CD4-positive, alpha-beta T cell (primary cell): Measurements from ENCODE around the gene AGBL4. TPM values are rescaled to one million over a fixed set of nuclear protein-coding genes. Genes with fewer than 3 reads are reported as not detected.

ENCODE experiments used
- ATAC-seq: fragments of 200-7000 bp; cut with Tn5 transposase; one replicate; pipeline ENCODE4 v1.10.0; 2022; ENCODE audit warnings: mild to moderate bottlenecking; ENCODE audit not compliant: poor library complexity
- CTCF ChIA-PET: fragments of 350-600 bp; sonication (Branson Sonifier 250); formaldehyde crosslinking; loops from one replicate; lab custom pipeline; 2021; ENCODE audit warnings: antibody characterized with exemption, inconsistent platforms; lab: Charles Lee
- POLR2A ChIA-PET: fragments of 350-600 bp; sonication (Branson Sonifier 250); formaldehyde crosslinking; loops from one replicate; lab custom pipeline; 2021; ENCODE audit warnings: antibody characterized with exemption, inconsistent platforms; lab: Charles Lee
- DNase-seq, 14 experiments: peaks; one replicate each; pipeline ENCODE4 v3.0.0-alpha.2; 2013 to 2020; ENCODE audit warnings: mixed read lengths in 2 of 14
- H3K27ac ChIP-seq, 2 donors: one replicate each; pipeline versions ENCODE4 v1.5.1 to v1.7.0; 2013; ENCODE audit warnings: low read length in 2 of 2, low read depth in 1 of 2, mild to moderate bottlenecking in 1 of 2
- H3K27me3 ChIP-seq, 2 experiments: 1 replicate in 1 of 2; 2 replicates in 1 of 2; pipeline versions ENCODE4 v1.6.1 to v1.7.0; 2013; ENCODE audit warnings: low read length in 2 of 2, control low read depth in 1 of 2, mild to moderate bottlenecking in 1 of 2, moderate library complexity in 1 of 2; ENCODE audit not compliant: insufficient read depth in 2 of 2, control insufficient read depth in 1 of 2
- H3K36me3 ChIP-seq: one replicate; pipeline ENCODE4 v1.6.1; 2013; ENCODE audit warnings: low read length, control low read depth; ENCODE audit not compliant: insufficient read depth
- H3K4me1 ChIP-seq: one replicate; pipeline ENCODE4 v1.6.1; 2013; ENCODE audit warnings: low read length, control low read depth; ENCODE audit not compliant: insufficient read depth
- H3K4me3 ChIP-seq: one replicate; pipeline ENCODE4 v1.5.1; 2013; ENCODE audit warnings: mild to moderate bottlenecking, low read length, moderate library complexity
- H3K9me3 ChIP-seq, 2 experiments: 1 replicate in 1 of 2; 2 replicates in 1 of 2; pipeline versions ENCODE4 v1.6.1 to v1.7.0; 2013; ENCODE audit warnings: low read length in 2 of 2, mild to moderate bottlenecking in 2 of 2, control low read depth in 1 of 2, moderate library complexity in 1 of 2; ENCODE audit not compliant: control insufficient read depth in 1 of 2, insufficient read depth in 1 of 2
- H3K27ac Mint-ChIP-seq: one replicate; pipeline ENCODE4 v1.8.0; 2020; ENCODE audit warnings: mixed read lengths
- H3K27me3 Mint-ChIP-seq: one replicate; pipeline ENCODE4 v1.8.0; 2021; ENCODE audit warnings: mixed read lengths
- H3K36me3 Mint-ChIP-seq: one replicate; pipeline ENCODE4 v1.8.0; 2021; ENCODE audit warnings: low read depth, mixed read lengths
- H3K4me1 Mint-ChIP-seq: one replicate; pipeline ENCODE4 v1.8.0; 2021; ENCODE audit warnings: low read depth, mixed read lengths
- H3K4me3 Mint-ChIP-seq: one replicate; pipeline ENCODE4 v1.8.0; 2020; ENCODE audit warnings: mild to moderate bottlenecking, mixed read lengths
- H3K9me3 Mint-ChIP-seq: one replicate; pipeline ENCODE4 v1.8.0; 2020; ENCODE audit warnings: mixed read lengths
- CTCF ChIP-seq: fragments of 200-600 bp; IDR thresholded peaks from one replicate; pipeline ENCODE4 v1.8.0; 2022; ENCODE audit warnings: antibody characterized with exemption, mild to moderate bottlenecking
- intact Hi-C, 2 experiments: fragments of 100-400 bp; cut with DNase I in 1 of 2; cut with micrococcal nuclease in 1 of 2; formaldehyde crosslinking; loops; one replicate each; pipeline versions ENCODE4 v1.15.1 to v1.9.0; 2023 to 2025; cut with DNase I, micrococcal nuclease
- total RNA-seq, 174 experiments: library from RNA in 2 of 174; stranded (reverse) in 2 of 174; gene quantifications; one replicate each; pipeline ENCODE4 v1.2.3 and lab custom pipeline; 2021 to 2026

The AGBL4 gene
- total RNA-seq, 2 experiments from 2014 or later, result 0.11 TPM; not detected in 1

- Mint-ChIP-seq H3K9me3 (no peaks in the 10 kb centered on the region), H3K4me3 (no peak overlapping the region), H3K27ac (no peak overlapping the region), H3K27me3 (no peaks in the 10 kb centered on the region), H3K36me3 (no peaks in the 10 kb centered on the region), H3K4me1 (no peaks in the 10 kb centered on the region)
- no peaks in the 10 kb centered on the region for H3K9me3 ChIP-seq
- intact Hi-C loops, result no loop called here
- ATAC-seq (no peak), DNase-seq (no peak)
- no peaks in the 10 kb centered on the region for H3K27me3 ChIP-seq
- H3K4me3 ChIP-seq, result no peak overlapping the region
- H3K36me3 ChIP-seq, result no peaks in the 10 kb centered on the region
- ChIA-PET CTCF (no interaction called here), POLR2A (no interaction called here)
- TF ChIP-seq CTCF, result no peak
- no peaks in the 10 kb centered on the region for H3K4me1 ChIP-seq
- H3K27ac ChIP-seq, result no peak overlapping the region
Observed at GRCh38 chr1:49213301-49213700, 810.5 kb downstream of the AGBL4 start.

GRCh38 chr1:49208712-49209111 lies 815.0 kb downstream of the AGBL4 start:
- intact Hi-C loops, result loop anchor here in 1 of 2 experiments (10.0 kb wide), 1 partner anchor 56 kb away; no protein-coding TSS in a partner anchor
- Histone ChIP-seq H3K4me1 (no peaks in the 10 kb centered on the region), H3K27me3 (no peaks in the 10 kb centered on the region), H3K36me3 (no peaks in the 10 kb centered on the region), H3K4me3 (no peak overlapping the region), H3K9me3 (no peaks in the 10 kb centered on the region), H3K27ac (no peak overlapping the region)
- Mint-ChIP-seq H3K9me3 (peaks cover 3% of the 10 kb centered on the region), H3K27ac (no peak overlapping the region), H3K4me1 (no peaks in the 10 kb centered on the region), H3K36me3 (no peaks in the 10 kb centered on the region), H3K4me3 (no peak overlapping the region), H3K27me3 (no peaks in the 10 kb centered on the region)
- TF ChIP-seq CTCF, result no peak
- DNase-seq (no peak), ATAC-seq (no peak)
- ChIA-PET CTCF (no interaction called here), POLR2A (no interaction called here)

- ATAC-seq (no peak), DNase-seq (no peak)
- Histone ChIP-seq H3K27me3 (no peaks in the 10 kb centered on the region), H3K4me1 (no peaks in the 10 kb centered on the region), H3K4me3 (no peak overlapping the region), H3K27ac (no peak overlapping the region), H3K36me3 (no peaks in the 10 kb centered on the region), H3K9me3 (no peaks in the 10 kb centered on the region)
- H3K9me3 Mint-ChIP-seq, result peaks cover 8% of the 10 kb centered on the region
- TF ChIP-seq CTCF, result no peak
- H3K27me3 Mint-ChIP-seq, result no peaks in the 10 kb centered on the region
- no peak overlapping the region for H3K27ac Mint-ChIP-seq
- intact Hi-C loops, result loop anchor here in 1 of 2 experiments (10.0 kb wide), 1 partner anchor 60 kb away; no protein-coding TSS in a partner anchor
- POLR2A ChIA-PET, result no interaction called here
- H3K4me3 Mint-ChIP-seq, result no peak overlapping the region
- CTCF ChIA-PET, result no interaction called here
- H3K4me1 Mint-ChIP-seq, result no peaks in the 10 kb centered on the region
- no peaks in the 10 kb centered on the region for H3K36me3 Mint-ChIP-seq
Observed at GRCh38 chr1:49204720-49205119, 819.0 kb downstream of the AGBL4 start.
